GM18498 (cell line): ENCODE measurements around the gene MAST4.

Experiments used
- ATAC-seq: cut with Tn5 transposase; IDR thresholded peaks from one replicate; pipeline ENCODE4 v1.9.1; 2021; ENCODE audit warnings: mild to moderate bottlenecking, moderate library complexity; ENCODE audit not compliant: unreplicated experiment

Gene MAST4

GRCh38 chr5:67142816-67143215, 546.6 kb downstream of the MAST4 start:
- ATAC-seq, result no peak

DNA sequence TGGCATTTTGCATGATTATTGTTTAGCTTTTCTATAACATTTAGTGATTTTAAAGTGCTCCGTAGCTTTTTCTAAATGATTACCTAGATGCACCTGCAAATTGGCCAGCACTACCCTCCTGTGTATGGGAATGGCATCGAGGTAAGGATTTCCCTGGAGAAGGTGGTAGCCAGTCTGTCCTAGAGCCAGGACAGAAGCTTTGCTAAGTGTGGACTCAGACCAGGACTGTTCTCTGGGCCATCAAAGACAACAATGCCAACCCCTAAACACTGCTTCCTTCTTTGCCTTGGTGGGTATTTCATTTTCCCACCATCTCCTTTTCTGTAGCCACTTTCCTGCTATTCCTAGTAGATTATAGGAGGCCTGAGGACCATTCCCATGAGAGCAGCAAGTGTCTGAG, 547.4 kb downstream of the MAST4 start:
- no peak for ATAC-seq

- no peak for ATAC-seq
Observed at GRCh38 chr5:67144183-67144639, 548.0 kb downstream of the MAST4 start.

- ATAC-seq, result no peak
Observed at GRCh38 chr5:67146574-67146973, 550.4 kb downstream of the MAST4 start.

GRCh38 chr5:67146981-67147380, 550.8 kb downstream of the MAST4 start:
- ATAC-seq, result no peak

GRCh38 chr5:67147760-67148159, 551.6 kb downstream of the MAST4 start:
- no peak for ATAC-seq

DNA sequence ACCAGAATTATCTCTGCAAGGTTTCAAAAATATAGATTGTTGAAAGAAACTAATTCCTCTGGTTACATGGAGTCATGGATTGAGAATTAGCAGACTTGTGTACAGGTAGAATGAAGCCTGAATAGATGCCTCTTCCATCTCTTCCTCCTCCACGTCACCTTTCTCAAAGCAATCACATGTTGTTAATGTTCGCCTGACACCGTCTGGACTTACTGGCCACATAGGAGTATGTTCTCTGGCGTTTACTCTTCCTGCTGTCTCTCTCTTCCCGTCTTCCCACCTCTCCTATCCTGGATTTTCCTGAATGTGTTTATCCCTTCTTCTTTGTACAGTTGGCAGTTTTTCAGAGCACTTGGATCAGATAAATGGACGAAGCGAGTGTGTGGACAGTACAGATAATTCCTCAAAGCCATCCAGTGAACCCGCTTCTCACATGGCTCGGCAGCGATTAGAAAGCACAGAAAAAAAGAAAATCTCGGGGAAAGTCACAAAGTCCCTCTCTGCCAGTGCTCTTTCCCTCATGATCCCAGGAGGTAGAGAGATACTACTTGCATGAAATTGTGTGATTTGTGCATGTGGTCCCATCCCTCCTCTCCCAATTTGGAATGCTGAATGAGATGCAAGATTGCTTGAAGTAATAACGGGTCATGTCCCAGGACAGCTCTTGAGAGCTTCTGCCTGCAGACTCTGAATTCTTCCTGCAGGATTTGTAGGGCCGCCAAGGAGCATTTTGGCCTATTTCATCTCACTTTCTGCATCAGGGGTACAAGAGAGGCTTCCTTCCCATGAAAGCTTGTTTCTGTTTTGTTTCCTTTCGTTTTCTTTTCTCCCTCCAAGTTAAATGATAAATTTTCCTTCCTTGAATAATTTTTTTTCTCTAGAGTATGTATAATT, 553.1 kb downstream of the MAST4 start:
- no peak for ATAC-seq

- ATAC-seq, result no peak
Observed at GRCh38 chr5:67149951-67150523, 553.8 kb downstream of the MAST4 start.

DNA sequence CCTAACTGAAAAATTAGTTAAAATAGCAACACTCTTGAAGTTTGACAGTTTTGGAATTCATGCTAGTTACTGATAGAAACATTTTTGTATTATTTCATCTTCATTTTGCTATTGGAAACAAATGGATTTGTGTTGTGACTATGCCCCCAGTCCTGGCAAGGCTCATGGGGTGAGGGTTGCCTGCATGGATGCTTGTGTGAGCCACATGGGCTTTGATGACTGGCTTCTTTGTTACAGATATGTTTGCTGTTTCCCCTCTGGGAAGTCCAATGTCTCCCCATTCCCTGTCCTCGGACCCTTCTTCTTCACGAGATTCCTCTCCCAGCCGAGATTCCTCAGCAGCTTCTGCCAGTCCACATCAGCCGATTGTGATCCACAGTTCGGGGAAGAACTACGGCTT, 556.2 kb downstream of the MAST4 start:
- ATAC-seq, result no peak

- ATAC-seq, result no peak
Observed at GRCh38 chr5:67153292-67153691, 557.1 kb downstream of the MAST4 start.

GRCh38 chr5:67154556-67155206, 558.5 kb downstream of the MAST4 start:
- ATAC-seq, result no peak

DNA sequence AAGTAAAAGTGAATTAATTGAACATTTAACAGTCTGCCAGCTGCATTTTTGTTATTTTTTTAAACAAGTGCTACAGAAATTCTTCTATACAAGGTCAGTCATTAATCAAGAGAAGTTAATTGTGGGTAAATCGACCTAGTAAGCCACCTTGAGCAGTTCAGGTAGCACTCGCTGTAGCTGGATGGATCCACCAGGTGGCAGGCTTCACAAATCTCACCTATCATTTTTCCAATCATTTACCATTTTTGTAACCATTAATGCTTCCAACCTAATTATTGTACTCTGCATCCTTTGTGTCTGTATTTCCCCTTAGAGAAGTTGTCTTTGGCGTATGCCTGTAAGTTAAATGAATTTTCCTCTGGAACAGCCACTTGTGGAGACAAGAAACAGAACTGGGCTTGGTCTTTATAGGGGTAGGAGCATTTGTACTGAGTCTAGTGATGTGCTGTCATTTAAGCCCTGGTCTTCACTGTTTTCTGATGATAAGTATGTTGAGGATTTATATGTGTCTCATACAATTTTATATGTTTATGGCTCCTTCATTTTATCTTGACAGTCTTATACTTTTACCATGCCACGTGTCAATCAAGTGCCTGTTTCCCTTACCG, 560.9 kb downstream of the MAST4 start:
- peak; percentile 70 for ATAC-seq

- no peak for ATAC-seq
Observed at GRCh38 chr5:67160272-67160671, 564.1 kb downstream of the MAST4 start.

DNA sequence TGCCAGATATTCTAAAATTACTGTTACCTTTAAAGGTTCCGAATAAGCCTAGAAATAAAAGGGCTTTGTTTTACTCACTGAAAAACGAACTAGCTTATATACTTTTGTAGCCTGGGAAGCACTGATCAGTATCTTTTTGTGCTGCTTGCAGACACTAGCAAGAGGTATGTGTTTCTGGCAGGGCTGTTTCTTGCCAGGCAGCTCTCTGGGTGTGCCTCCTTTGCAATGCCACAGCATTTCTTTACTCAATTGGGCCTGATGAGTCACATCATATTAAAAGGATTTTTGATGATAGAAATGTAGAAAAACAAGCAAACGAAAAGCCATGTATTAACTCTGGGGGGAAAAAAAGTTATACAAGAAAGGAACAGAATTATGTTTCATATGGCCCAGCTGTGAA, 564.8 kb downstream of the MAST4 start:
- no peak for ATAC-seq

DNA sequence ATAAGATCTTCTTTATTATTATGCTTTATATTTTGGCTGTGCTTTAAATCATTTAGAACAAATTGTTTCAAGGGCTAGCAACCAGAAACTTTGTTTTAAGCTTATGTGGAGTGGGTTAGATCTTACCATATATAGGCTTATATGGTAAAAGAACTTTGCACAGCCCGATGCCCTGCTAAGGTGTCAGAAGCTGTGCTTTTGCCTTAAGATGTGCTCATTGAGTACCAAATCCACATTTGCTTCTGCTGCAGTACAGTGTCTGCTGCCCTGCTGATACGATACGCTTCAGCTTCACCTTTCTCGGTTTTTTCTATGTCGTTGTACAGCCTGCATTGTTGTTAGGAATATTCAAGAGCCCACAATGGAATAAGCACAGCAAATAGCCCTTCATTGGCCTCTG, 565.6 kb downstream of the MAST4 start:
- ATAC-seq, result no peak

- no peak for ATAC-seq
Observed at GRCh38 chr5:67163231-67163756, 567.1 kb downstream of the MAST4 start.

DNA sequence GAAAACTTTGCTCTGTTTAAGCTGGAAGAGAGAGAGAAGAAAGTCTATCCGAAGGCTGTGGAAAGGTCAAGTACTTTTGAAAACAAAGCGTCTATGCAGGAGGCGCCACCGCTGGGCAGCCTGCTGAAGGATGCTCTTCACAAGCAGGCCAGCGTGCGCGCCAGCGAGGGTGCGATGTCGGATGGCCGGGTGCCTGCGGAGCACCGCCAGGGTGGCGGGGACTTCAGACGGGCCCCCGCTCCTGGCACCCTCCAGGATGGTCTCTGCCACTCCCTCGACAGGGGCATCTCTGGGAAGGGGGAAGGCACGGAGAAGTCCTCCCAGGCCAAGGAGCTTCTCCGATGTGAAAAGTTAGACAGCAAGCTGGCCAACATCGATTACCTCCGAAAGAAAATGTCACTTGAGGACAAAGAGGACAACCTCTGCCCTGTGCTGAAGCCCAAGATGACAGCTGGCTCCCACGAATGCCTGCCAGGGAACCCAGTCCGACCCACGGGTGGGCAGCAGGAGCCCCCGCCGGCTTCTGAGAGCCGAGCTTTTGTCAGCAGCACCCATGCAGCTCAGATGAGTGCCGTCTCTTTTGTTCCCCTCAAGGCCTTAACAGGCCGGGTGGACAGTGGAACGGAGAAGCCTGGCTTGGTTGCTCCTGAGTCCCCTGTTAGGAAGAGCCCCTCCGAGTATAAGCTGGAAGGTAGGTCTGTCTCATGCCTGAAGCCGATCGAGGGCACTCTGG, 567.8 kb downstream of the MAST4 start:
- no peak for ATAC-seq

- no peak for ATAC-seq
Observed at GRCh38 chr5:67164856-67165525, 568.8 kb downstream of the MAST4 start.

DNA sequence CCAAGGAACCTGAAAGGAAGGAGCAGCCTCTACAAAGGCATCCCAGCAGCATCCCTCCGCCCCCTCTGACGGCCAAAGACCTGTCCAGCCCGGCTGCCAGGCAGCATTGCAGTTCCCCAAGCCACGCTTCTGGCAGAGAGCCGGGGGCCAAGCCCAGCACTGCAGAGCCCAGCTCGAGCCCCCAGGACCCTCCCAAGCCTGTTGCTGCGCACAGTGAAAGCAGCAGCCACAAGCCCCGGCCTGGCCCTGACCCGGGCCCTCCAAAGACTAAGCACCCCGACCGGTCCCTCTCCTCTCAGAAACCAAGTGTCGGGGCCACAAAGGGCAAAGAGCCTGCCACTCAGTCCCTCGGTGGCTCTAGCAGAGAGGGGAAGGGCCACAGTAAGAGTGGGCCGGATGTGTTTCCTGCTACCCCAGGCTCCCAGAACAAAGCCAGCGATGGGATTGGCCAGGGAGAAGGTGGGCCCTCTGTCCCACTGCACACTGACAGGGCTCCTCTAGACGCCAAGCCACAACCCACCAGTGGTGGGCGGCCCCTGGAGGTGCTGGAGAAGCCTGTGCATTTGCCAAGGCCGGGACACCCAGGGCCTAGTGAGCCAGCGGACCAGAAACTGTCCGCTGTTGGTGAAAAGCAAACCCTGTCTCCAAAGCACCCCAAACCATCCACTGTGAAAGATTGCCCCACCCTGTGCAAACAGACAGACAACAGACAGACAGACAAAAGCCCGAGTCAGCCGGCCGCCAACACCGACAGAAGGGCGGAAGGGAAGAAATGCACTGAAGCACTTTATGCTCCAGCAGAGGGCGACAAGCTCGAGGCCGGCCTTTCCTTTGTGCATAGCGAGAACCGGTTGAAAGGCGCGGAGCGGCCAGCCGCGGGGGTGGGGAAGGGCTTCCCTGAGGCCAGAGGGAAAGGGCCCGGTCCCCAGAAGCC, 569.6 kb downstream of the MAST4 start:
- peak; percentile 94 for ATAC-seq
